A549 (cell line): ENCODE results near the gene STK4. TPM values are rescaled to one million over a fixed set of nuclear protein-coding genes. Genes with fewer than 3 reads are reported as not detected.

Source experiments
- ATAC-seq, 2 experiments: fragments of 200-7000 bp in 1 of 2; fragments of >200 bp in 1 of 2; cut with Nextera tagmentation in 1 of 2; cut with Tn5 transposase in 1 of 2; 3 replicates each; pipeline versions ENCODE4 v1.8.0 to v1.9.1; 2018 to 2020; ENCODE audit warnings: mild to moderate bottlenecking in 1 of 2, moderate library complexity in 1 of 2
- CTCF ChIA-PET: fragments of 300-600 bp; sonication (Branson Sonifier 250); formaldehyde crosslinking; extraction: SDS; loops from one replicate; lab custom pipeline; 2021; ENCODE audit warnings: antibody characterized with exemption, inconsistent platforms; lab: Yijun Ruan, JAX
- POLR2A ChIA-PET: fragments of 350-600 bp; formaldehyde crosslinking; extraction: SDS; loops from one replicate; lab custom pipeline; 2021; ENCODE audit warnings: antibody characterized with exemption, inconsistent platforms; lab: Yijun Ruan, JAX
- DNase-seq, 2 experiments: peaks; one replicate each; pipeline versions ENCODE4 v3.0.0 to v3.0.0-alpha.2; 2011 to 2016; ENCODE audit warnings: low read depth in 1 of 2, low spot score in 1 of 2
- FAIRE-seq: peaks from 2 replicates; lab custom pipeline; 2011; peaks lifted over from hg19 to GRCh38; lab: Jason Lieb, UNC
- H3K27ac ChIP-seq, 2 experiments: fragments of >200 bp; sonication (Bioruptor Twin); formaldehyde crosslinking; 3 replicates each; pipeline ENCODE4 v1.5.1; 2016 to 2017
- H3K4me1 ChIP-seq: fragments of >200 bp; sonication (Bioruptor Twin); formaldehyde crosslinking; 3 replicates; pipeline ENCODE4 v1.6.1; 2016
- H3K4me2 ChIP-seq: fragments of >200 bp; sonication (Bioruptor Twin); formaldehyde crosslinking; 3 replicates; pipeline ENCODE4 v1.6.1; 2016
- H3K4me3 ChIP-seq: fragments of >200 bp; sonication (Bioruptor Twin); formaldehyde crosslinking; 3 replicates; pipeline ENCODE4 v1.5.1; 2016
- H3K9me3 ChIP-seq: fragments of >200 bp; sonication (Bioruptor Twin); formaldehyde crosslinking; 3 replicates; pipeline ENCODE4 v1.6.1; 2016
- BHLHE40 ChIP-seq: IDR thresholded peaks from 2 replicates; pipeline ENCODE4 v1.6.1; 2012; ENCODE audit warnings: low read depth, low read length, inconsistent platforms
- CBX2 ChIP-seq: fragments of 200-600 bp; sonication (generic); IDR thresholded peaks from 2 replicates; pipeline ENCODE4 v1.6.1; 2016; ENCODE audit warnings: low read depth, mild to moderate bottlenecking, borderline replicate concordance
- CBX8 ChIP-seq: fragments of 200-600 bp; sonication (generic); IDR thresholded peaks from 2 replicates; pipeline ENCODE4 v1.6.1; 2016
- E2F6 ChIP-seq: IDR thresholded peaks from 2 replicates; pipeline ENCODE4 v1.6.1; 2012; ENCODE audit warnings: low read depth, borderline replicate concordance
- FOXS1 ChIP-seq: fragments of 250-450 bp; sonication (Bioruptor Pico); IDR thresholded peaks from 2 replicates; pipeline ENCODE4 v1.5.0; 2020; ENCODE audit warnings: mild to moderate bottlenecking, moderate library complexity
- HDAC2 ChIP-seq: fragments of 200-600 bp; sonication (generic); IDR thresholded peaks from 2 replicates; pipeline ENCODE4 v1.6.1; 2016
- MAFK ChIP-seq: fragments of 450-650 bp; IDR thresholded peaks from 2 replicates; pipeline ENCODE4 v1.6.1; 2014; ENCODE audit not compliant: partially characterized antibody
- MYC ChIP-seq: IDR thresholded peaks from 2 replicates; pipeline ENCODE4 v1.6.1; 2012; ENCODE audit warnings: mild to moderate bottlenecking, inconsistent platforms, low read length, improper control_type of control experiment, borderline replicate concordance
- NFE2L2 ChIP-seq: fragments of 150-350 bp; conservative IDR thresholded peaks from 2 replicates; pipeline ENCODE4 v1.6.1; 2014; ENCODE audit warnings: low read length
- NR3C1 ChIP-seq: fragments of >200 bp; sonication (Bioruptor Twin); formaldehyde crosslinking; IDR thresholded peaks from 3 replicates; pipeline ENCODE4 v1.6.1; 2017
- RFX5 ChIP-seq: fragments of 450-650 bp; IDR thresholded peaks from 2 replicates; pipeline ENCODE4 v1.7.1; 2014; ENCODE audit warnings: antibody characterized with exemption, mild to moderate bottlenecking, moderate library complexity
- RNF2 ChIP-seq: fragments of 200-600 bp; sonication (generic); IDR thresholded peaks from 2 replicates; pipeline ENCODE4 v1.6.1; 2016; ENCODE audit warnings: low read depth, mild to moderate bottlenecking, antibody characterized with exemption, moderate library complexity, borderline replicate concordance
- SMC3 ChIP-seq: fragments of >200 bp; sonication (Bioruptor Twin); formaldehyde crosslinking; IDR thresholded peaks from 3 replicates; pipeline ENCODE4 v1.6.1; 2018; ENCODE audit warnings: inconsistent platforms
- USF2 ChIP-seq: fragments of 450-650 bp; IDR thresholded peaks from 2 replicates; pipeline ENCODE4 v1.6.1; 2014; ENCODE audit warnings: antibody characterized with exemption
- WGBS: methylation state at CpG from one replicate; pipeline ENCODE4 v1.1.6; 2017; ENCODE audit errors: missing lambda C conversion rate; 5-methylcytosine and 5-hydroxymethylcytosine counted together
- polyA plus RNA-seq, 4 experiments: library from polyadenylated mRNA; depleted of rRNA in 3 of 4; stranded (reverse); fragments of >200 nt; fragmentation: RNase III in 1 of 4; extraction: RNeasy Plus Mini Kit Qiagen cat#74134 plus additional on column Dnase treatment in 1 of 4; gene quantifications; 2 replicates in 3 of 4; 3 replicates in 1 of 4; pipeline ENCODE4 v1.2.3, GENCODE V29; 2011 to 2017
- TF ChIP-seq, protein P1 (sequence below): fragments of 250-450 bp; sonication (Bioruptor Pico); IDR thresholded peaks from 2 replicates; pipeline ENCODE4 v1.5.0; 2021; ENCODE audit warnings: mild to moderate bottlenecking, moderate library complexity, borderline replicate concordance
- TF ChIP-seq, protein P2 (sequence below): fragments of >200 bp; sonication (Bioruptor Twin); formaldehyde crosslinking; IDR thresholded peaks from 3 replicates; pipeline ENCODE4 v1.6.1; 2016
- TF ChIP-seq, protein P3 (sequence below): fragments of >200 bp; sonication (Bioruptor Twin); formaldehyde crosslinking; IDR thresholded peaks from 3 replicates; pipeline ENCODE4 v1.5.1; 2016

Gene STK4
- polyA plus RNA-seq, 2 of the 4 experiments (the other 2 are of a cell fraction): 14.5 to 34.5 TPM

- H3K27ac ChIP-seq: no peak overlapping the region
- no peak overlapping the region for H3K4me2 ChIP-seq
- peaks cover 7% of the 10 kb centered on the region; the same call in 2 of the 3 replicates for H3K9me3 ChIP-seq
- TF ChIP-seq, protein P1, sequence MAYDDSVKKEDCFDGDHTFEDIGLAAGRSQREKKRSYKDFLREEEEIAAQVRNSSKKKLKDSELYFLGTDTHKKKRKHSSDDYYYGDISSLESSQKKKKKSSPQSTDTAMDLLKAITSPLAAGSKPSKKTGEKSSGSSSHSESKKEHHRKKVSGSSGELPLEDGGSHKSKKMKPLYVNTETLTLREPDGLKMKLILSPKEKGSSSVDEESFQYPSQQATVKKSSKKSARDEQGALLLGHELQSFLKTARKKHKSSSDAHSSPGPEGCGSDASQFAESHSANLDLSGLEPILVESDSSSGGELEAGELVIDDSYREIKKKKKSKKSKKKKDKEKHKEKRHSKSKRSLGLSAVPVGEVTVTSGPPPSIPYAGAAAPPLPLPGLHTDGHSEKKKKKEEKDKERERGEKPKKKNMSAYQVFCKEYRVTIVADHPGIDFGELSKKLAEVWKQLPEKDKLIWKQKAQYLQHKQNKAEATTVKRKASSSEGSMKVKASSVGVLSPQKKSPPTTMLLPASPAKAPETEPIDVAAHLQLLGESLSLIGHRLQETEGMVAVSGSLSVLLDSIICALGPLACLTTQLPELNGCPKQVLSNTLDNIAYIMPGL: no peak
- TF ChIP-seq BHLHE40: no peak
- no peak for TF ChIP-seq HDAC2
- TF ChIP-seq, protein P2, sequence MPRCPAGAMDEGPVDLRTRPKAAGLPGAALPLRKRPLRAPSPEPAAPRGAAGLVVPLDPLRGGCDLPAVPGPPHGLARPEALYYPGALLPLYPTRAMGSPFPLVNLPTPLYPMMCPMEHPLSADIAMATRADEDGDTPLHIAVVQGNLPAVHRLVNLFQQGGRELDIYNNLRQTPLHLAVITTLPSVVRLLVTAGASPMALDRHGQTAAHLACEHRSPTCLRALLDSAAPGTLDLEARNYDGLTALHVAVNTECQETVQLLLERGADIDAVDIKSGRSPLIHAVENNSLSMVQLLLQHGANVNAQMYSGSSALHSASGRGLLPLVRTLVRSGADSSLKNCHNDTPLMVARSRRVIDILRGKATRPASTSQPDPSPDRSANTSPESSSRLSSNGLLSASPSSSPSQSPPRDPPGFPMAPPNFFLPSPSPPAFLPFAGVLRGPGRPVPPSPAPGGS: no peak
- no peak for TF ChIP-seq FOXS1 (CRISPR knock-in tag)
- TF ChIP-seq NR3C1: no peak
- no peak for TF ChIP-seq USF2
- no peak for TF ChIP-seq E2F6
- TF ChIP-seq NFE2L2: no peak
- TF ChIP-seq MAFK: no peak
- no peak for TF ChIP-seq RNF2
- no peak for TF ChIP-seq CBX2
- TF ChIP-seq, all 56 proteins: peak for 0
- no peak for ATAC-seq
- 94% methylated on average over 3 of the region's 3 CpGs for WGBS
- Histone ChIP-seq H3K4me1 (no peaks in the 10 kb centered on the region), H3K4me3 (no peak overlapping the region)
- no peak for DNase-seq
- no peak for FAIRE-seq
- POLR2A ChIA-PET: no interaction called here
- CTCF ChIA-PET: interaction anchor here (1.0 to 6.2 kb wide), 6 partner anchors 9 to 217 kb away, joined by 3 to 36 read pairs (median 8); no protein-coding TSS in a partner anchor
Measured at GRCh38 chr20:45077559-45077958, 111.2 kb downstream of the STK4 start.

GRCh38 chr20:45080867-45081624, 114.7 kb downstream of the STK4 start:
- DNase-seq: peak in 1 of 2 experiments; percentile 16
- Histone ChIP-seq H3K27ac (no peak overlapping the region), H3K4me2 (no peak overlapping the region), H3K9me3 (peaks cover 10% of the 10 kb centered on the region; the same call in 2 of the 3 replicates), H3K4me3 (no peak overlapping the region), H3K4me1 (no peaks in the 10 kb centered on the region)
- peak; percentile 39 to 80; a peak in 4 of 6 replicates for ATAC-seq
- no peak for FAIRE-seq
- 81% methylated on average over 5 of the region's 5 CpGs for WGBS
- CTCF ChIA-PET: no interaction called here
- TF ChIP-seq, protein P3, sequence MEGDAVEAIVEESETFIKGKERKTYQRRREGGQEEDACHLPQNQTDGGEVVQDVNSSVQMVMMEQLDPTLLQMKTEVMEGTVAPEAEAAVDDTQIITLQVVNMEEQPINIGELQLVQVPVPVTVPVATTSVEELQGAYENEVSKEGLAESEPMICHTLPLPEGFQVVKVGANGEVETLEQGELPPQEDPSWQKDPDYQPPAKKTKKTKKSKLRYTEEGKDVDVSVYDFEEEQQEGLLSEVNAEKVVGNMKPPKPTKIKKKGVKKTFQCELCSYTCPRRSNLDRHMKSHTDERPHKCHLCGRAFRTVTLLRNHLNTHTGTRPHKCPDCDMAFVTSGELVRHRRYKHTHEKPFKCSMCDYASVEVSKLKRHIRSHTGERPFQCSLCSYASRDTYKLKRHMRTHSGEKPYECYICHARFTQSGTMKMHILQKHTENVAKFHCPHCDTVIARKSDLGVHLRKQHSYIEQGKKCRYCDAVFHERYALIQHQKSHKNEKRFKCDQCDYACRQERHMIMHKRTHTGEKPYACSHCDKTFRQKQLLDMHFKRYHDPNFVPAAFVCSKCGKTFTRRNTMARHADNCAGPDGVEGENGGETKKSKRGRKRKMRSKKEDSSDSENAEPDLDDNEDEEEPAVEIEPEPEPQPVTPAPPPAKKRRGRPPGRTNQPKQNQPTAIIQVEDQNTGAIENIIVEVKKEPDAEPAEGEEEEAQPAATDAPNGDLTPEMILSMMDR: peak; percentile 21; the same call in 1 of the 3 replicates
- TF ChIP-seq RFX5 (no peak), CBX8 (no peak)
- TF ChIP-seq, all 56 proteins: peak for 1
- POLR2A ChIA-PET: no interaction called here

DNA sequence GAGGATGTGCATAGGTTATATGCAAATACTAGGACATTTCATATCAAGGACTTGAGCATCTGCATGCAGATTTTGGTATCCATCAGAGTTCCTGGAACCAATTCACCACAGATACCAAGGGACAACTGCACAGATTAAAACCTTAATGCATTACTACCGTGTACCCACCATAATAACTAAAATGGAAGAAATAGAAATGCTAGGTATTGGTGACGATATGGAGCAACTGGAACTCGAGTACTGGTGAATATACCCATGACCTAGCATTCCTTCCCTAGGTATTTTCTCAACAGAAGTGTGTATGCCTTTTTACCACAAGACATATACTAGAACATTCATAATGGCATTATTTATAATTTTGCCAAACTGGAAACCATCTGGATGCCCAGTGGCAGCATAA, 116.2 kb downstream of the STK4 start:
- Histone ChIP-seq H3K4me3 (no peak overlapping the region), H3K27ac (no peak overlapping the region), H3K9me3 (peaks cover 10% of the 10 kb centered on the region; the same call in 2 of the 3 replicates), H3K4me1 (no peaks in the 10 kb centered on the region), H3K4me2 (no peak overlapping the region)
- no peak for DNase-seq
- no peak for TF ChIP-seq SMC3
- TF ChIP-seq, protein P2: no peak
- TF ChIP-seq MYC: no peak
- FAIRE-seq: no peak
- POLR2A ChIA-PET: no interaction called here
- no peak for ATAC-seq
- CTCF ChIA-PET: interaction anchor here (0.7 to 2.3 kb wide), 4 partner anchors 10 to 582 kb away, joined by 3 to 20 read pairs (median 3); no protein-coding TSS in a partner anchor
- WGBS: 91% methylated on average over 3 of the region's 3 CpGs
